ENCODE results near the gene ATXN1. TPM values are rescaled to one million over a fixed set of nuclear protein-coding genes. Genes with fewer than 3 reads are reported as not detected.

The ATXN1 gene
- total and polyA plus RNA-seq, 2 of the 13 experiments (the other 11 are each of a cell fraction or from before 2014, with no cell fraction given): 20.7 to 39.5 TPM

GRCh38 chr6:16331384-16332174 lies 429.7 kb downstream of the ATXN1 start (continued):
- TF ChIP-seq ZNF407 (CRISPR knock-in tag; IDR thresholded peaks at IDR 0.05; ENCODE audit: not compliant biosample characterization): no peak
- TF ChIP-seq ZNF367 (CRISPR knock-in tag; IDR thresholded peaks at IDR 0.05; ENCODE audit: borderline replicate concordance): no peak
- no peak for TF ChIP-seq FOSL1 (CRISPR knock-in tag; IDR thresholded peaks at IDR 0.05; ENCODE audit: borderline replicate concordance)
- TF ChIP-seq TOE1 (CRISPR knock-in tag; IDR thresholded peaks at IDR 0.05): no peak
- TF ChIP-seq ZBTB49 (CRISPR knock-in tag; IDR thresholded peaks at IDR 0.05; ENCODE audit: borderline replicate concordance): no peak
- no peak for TF ChIP-seq ZBTB21 (CRISPR knock-in tag; IDR thresholded peaks at IDR 0.05)
- TF ChIP-seq PLSCR1 (CRISPR knock-in tag; IDR thresholded peaks at IDR 0.05; ENCODE audit: borderline replicate concordance): no peak
- no peak for TF ChIP-seq PAXIP1 (CRISPR knock-in tag; conservative IDR thresholded peaks at IDR 0.05)
- no peak for TF ChIP-seq ZNF256 (CRISPR knock-in tag; conservative IDR thresholded peaks at IDR 0.05)
- no peak for TF ChIP-seq TARDBP (CRISPR knock-in tag; IDR thresholded peaks at IDR 0.05)
- TF ChIP-seq HES4 (CRISPR knock-in tag; IDR thresholded peaks at IDR 0.05; ENCODE audit: borderline replicate concordance): no peak
- TF ChIP-seq MATR3 (CRISPR knock-in tag; IDR thresholded peaks at IDR 0.05): no peak
- no peak for TF ChIP-seq PAF1 (CRISPR knock-in tag; IDR thresholded peaks at IDR 0.05)
- no peak for TF ChIP-seq CENPT (CRISPR knock-in tag; IDR thresholded peaks at IDR 0.05; ENCODE audit: low read depth)
